COLO829 (cell line): ENCODE measurements around the gene CST5.
"Not testable (repeated sequence)": the region's sequence is repeated elsewhere in the genome, so short reads cannot be mapped to it uniquely, and the experiment has no call there.

ENCODE experiments used
- DNase-seq: peaks from one replicate; pipeline ENCODE4 v3.0.0; 2012; ENCODE audit warnings: low spot score

CST5 gene

DNA sequence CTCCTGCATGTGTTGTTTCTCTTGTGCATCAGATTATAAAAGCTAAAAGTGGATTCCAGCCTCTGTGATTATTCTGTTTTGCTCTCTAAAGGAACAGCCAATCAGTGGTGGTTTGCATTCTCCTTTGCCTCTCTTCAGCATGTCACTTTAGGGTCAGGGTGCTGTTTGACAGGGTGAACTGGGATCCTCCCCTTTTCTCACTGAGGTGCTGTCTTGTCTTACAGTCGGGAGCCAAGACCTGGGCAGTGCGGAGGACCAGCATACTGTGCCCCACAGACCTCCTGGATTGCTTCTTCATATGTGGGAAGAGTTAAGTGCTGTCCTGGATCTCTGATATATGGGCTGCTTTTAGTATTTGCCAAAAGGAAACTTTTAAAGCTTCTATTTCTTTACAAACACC, 37.9 kb downstream of the CST5 start:
- no peak for DNase-seq

DNA sequence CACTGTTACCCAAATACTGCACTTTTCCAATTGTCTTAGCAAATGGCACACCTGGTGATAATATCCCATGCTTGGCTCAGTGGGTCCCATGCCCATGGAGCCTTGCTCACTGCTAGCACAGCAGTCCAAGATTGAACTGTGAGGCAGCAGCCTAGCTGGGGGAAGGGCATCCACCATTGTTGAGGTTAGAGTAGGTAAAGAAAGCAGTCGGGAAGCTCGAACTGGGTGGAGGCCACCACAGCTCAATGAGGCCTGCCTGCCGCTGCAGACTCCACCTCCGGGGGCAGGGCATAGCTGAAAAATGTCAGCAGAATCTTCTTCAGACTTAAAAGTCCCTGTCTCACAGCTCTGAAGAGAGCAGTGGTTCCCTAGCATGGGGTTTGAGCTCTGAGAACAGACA, 43.8 kb downstream of the CST5 start:
- DNase-seq = no peak

DNA sequence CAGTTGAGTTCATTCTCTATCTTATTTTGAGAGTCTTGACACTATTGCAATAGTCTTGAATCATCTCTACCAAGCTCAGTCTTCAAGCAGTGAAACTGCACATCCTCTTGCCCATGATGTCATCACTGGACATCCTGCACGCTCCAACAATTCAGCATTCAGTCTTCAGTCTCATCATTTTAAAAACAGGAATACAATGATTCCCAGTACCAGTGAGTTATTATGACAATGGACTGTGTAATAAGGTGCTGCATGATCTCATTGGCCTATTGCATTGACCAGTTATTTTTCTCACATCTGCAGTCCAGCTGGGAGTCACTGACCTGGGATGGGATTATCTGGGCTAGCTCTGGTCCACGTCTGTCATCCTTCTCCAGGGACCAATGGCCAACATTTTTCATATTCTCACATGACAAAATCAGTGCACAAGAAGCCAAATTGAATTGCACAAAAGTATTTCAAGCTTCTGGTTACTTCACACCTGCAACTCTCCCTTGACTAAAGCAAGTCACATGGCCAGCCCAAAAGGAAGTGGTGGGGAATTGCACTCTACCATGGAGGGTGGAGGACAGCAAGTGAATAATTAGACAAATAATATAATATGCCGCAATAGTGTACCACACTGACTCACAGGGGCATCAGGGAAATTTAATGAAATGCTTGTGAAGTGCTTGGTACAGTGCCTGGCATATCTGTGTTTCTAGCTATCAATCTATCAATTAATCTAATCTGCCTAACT, 46.6 kb downstream of the CST5 start:
- no peak for DNase-seq

DNA sequence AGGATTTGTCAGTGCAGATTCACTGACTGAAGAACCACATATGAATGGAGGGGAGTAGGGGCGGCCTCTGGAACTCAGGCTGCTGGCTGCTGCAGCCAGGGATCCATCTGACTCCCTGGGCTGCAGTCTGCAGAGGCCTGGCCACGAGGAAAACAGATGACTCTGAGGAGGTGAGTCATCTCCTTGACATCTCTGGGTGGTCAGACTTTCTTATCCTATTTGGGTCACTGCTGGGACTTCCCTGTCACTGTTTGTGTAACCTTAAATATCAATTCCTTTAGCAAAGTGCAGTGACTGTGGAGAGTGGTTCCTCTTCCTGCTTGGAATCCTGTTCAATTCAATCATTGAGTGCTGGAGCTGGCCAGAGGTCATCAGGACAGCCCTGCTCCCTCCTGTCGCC, 47.6 kb downstream of the CST5 start:
- DNase-seq = not testable (repeated sequence)

- DNase-seq = no peak
These were observed 53.0 kb downstream of the CST5 start, which contains the start of gene CST2 for GRCh38 chr20:23826541-23827021. Gene CST2 (minus strand): TSS chr20:23826729. CDS start chr20:23826660, 69 bp downstream.
